Smooth muscle cell (in vitro differentiated cells): Measurements from ENCODE around the gene POLR1A. TPM values are rescaled to one million over a fixed set of nuclear protein-coding genes. Genes with fewer than 3 reads are reported as not detected.

Source experiments
- DNase-seq: peaks from one replicate; lab custom pipeline; 2025; ENCODE audit not compliant: unreplicated experiment; lab: John Stamatoyannopoulos, UW
- H2AFZ ChIP-seq: fragments of 200-600 bp; sonication (generic); 2 replicates; pipeline ENCODE4 v1.6.0; 2016; ENCODE audit warnings: antibody characterized with exemption, low read depth, mild to moderate bottlenecking
- H3F3A ChIP-seq: fragments of 200-600 bp; sonication (generic); 2 replicates; pipeline ENCODE4 v1.6.0; 2017; ENCODE audit warnings: antibody characterized with exemption, low read depth
- H3K27ac ChIP-seq: fragments of 200-600 bp; sonication (generic); 2 replicates; pipeline ENCODE4 v1.5.1; 2016; ENCODE audit warnings: low read depth, mild to moderate bottlenecking
- H3K27me3 ChIP-seq: fragments of 200-600 bp; sonication (generic); 2 replicates; pipeline ENCODE4 v1.6.1; 2016; ENCODE audit warnings: low read depth, mild to moderate bottlenecking
- H3K36me3 ChIP-seq: fragments of 200-600 bp; sonication (generic); 2 replicates; pipeline ENCODE4 v1.5.1; 2016; ENCODE audit warnings: low read depth
- H3K4me1 ChIP-seq: fragments of 200-600 bp; sonication (generic); 2 replicates; pipeline ENCODE4 v1.5.1; 2016; ENCODE audit warnings: low read depth
- H3K4me2 ChIP-seq: fragments of 200-600 bp; sonication (generic); 2 replicates; pipeline ENCODE4 v1.6.0; 2016; ENCODE audit warnings: mild to moderate bottlenecking
- H3K4me3 ChIP-seq: fragments of 200-600 bp; sonication (generic); 2 replicates; pipeline ENCODE4 v1.5.1; 2016; ENCODE audit warnings: mild to moderate bottlenecking
- H3K79me2 ChIP-seq: fragments of 200-600 bp; sonication (generic); 2 replicates; pipeline ENCODE4 v1.6.0; 2016; ENCODE audit warnings: low read depth, mild to moderate bottlenecking
- H3K9ac ChIP-seq: fragments of 200-600 bp; sonication (generic); 2 replicates; pipeline ENCODE4 v1.6.0; 2016; ENCODE audit warnings: low read depth
- H3K9me3 ChIP-seq: fragments of 200-600 bp; sonication (generic); replicated peaks from 2 replicates; pipeline ENCODE4 v1.5.1; 2016; ENCODE audit warnings: low read depth
- H4K20me1 ChIP-seq: fragments of 200-600 bp; sonication (generic); 2 replicates; pipeline ENCODE4 v1.6.0; 2016; ENCODE audit warnings: low read depth
- WGBS: methylation state at CpG from one replicate; pipeline ENCODE4 v1.1.7; 2016; ENCODE audit warnings: low lambda C conversion rate; 5-methylcytosine and 5-hydroxymethylcytosine counted together
- polyA plus RNA-seq: library from polyadenylated mRNA; unstranded; fragments of >200 nt; fragmentation: Nextera tagmentation; extraction: Ambion mirVana; gene quantifications from 2 replicates; pipeline ENCODE4 v1.2.1, GENCODE V29; 2016
- total RNA-seq: library from RNA; depleted of rRNA; stranded (reverse); fragments of >200 nt; gene quantifications from 2 replicates; pipeline ENCODE4 v1.2.3, GENCODE V29; 2014
- TF ChIP-seq, protein P1 (sequence below): fragments of 200-600 bp; sonication (generic); IDR thresholded peaks from 2 replicates; pipeline ENCODE4 v1.5.1; 2017; ENCODE audit warnings: borderline replicate concordance, mild to moderate bottlenecking, antibody characterized with exemption; ENCODE audit not compliant: insufficient read depth, poor library complexity, severe bottlenecking

The POLR1A gene
- total and polyA plus RNA-seq, 2 experiments from 2014 or later = 4.9 to 20.8 TPM

DNA sequence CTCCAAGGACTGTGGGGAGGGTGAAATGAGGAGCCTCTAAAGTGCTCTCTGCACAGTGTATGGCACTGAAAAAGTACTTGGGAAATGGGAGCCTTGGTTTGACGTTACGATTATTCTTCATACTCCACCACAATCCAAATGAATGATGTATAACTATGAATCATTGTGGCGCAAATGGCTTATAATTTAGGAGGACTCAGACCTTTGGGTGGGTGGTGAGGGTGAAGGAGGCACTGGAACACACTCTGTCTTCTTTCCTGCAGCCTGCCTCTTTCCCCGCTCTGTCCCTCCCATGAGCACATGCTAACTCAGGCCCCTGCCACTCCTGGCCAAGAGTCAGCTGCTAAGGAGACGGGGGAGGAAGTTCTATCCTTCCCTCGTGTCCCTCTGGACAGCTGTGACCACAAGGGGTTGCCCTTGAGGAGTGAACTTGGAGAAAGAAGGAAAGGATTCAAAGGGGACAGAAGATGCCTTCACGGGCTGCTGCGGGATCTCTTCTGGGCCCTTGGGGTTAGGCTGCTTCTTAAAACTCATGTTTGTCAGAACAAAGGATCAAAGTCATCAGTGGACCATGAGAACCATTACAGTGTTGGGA is 36.5 kb downstream of the POLR1A start:
- Histone ChIP-seq H3K4me2 (no peak overlapping the region), H3K4me1 (no peaks in the 10 kb centered on the region), H3K4me3 (no peak overlapping the region), H3K9ac (no peak overlapping the region), H3K27me3 (no peaks in the 10 kb centered on the region), H3K79me2 (no peaks in the 10 kb centered on the region), H3K36me3 (peaks cover 17% of the 10 kb centered on the region), H2AFZ (no peak overlapping the region), H4K20me1 (no peaks in the 10 kb centered on the region), H3K27ac (no peak overlapping the region), H3K9me3 (no peaks in the 10 kb centered on the region), H3F3A (no peaks in the 10 kb centered on the region)
- TF ChIP-seq, protein P1, sequence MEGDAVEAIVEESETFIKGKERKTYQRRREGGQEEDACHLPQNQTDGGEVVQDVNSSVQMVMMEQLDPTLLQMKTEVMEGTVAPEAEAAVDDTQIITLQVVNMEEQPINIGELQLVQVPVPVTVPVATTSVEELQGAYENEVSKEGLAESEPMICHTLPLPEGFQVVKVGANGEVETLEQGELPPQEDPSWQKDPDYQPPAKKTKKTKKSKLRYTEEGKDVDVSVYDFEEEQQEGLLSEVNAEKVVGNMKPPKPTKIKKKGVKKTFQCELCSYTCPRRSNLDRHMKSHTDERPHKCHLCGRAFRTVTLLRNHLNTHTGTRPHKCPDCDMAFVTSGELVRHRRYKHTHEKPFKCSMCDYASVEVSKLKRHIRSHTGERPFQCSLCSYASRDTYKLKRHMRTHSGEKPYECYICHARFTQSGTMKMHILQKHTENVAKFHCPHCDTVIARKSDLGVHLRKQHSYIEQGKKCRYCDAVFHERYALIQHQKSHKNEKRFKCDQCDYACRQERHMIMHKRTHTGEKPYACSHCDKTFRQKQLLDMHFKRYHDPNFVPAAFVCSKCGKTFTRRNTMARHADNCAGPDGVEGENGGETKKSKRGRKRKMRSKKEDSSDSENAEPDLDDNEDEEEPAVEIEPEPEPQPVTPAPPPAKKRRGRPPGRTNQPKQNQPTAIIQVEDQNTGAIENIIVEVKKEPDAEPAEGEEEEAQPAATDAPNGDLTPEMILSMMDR = no peak
- DNase-seq = no peak
- WGBS = 71% methylated on average over 8 of the region's 8 CpGs

DNA sequence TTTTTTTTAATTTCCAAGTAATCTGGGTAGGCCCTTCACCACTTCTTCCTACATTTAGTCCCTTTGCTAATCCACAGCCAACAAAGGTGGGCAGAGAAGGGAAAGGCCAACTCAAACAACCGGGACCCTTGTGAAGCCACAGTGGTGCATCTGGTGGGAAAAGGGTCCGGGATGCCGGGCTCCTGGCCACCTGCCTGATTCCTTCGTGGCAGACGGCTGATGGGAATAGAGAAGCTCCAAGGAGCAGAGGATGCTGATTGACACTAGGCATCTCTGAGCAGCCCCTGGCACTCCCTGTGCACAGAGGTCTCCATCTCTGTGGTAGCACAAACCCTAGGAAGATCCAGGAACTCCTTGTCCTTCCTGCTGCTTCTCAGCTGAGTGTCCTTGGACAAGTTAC is 37.0 kb downstream of the POLR1A start:
- H3K27me3 ChIP-seq = no peaks in the 10 kb centered on the region
- WGBS = 100% methylated on average over 5 of the region's 5 CpGs
- peaks cover 3% of the 10 kb centered on the region for H3K9me3 ChIP-seq
- no peaks in the 10 kb centered on the region for H3F3A ChIP-seq
- no peak overlapping the region for H3K27ac ChIP-seq
- no peak overlapping the region for H3K4me3 ChIP-seq
- no peak for DNase-seq
- H3K36me3 ChIP-seq = peaks cover 23% of the 10 kb centered on the region
- no peak overlapping the region for H2AFZ ChIP-seq
- TF ChIP-seq, protein P1 = no peak
- no peak overlapping the region for H3K9ac ChIP-seq
- H3K4me1 ChIP-seq = no peaks in the 10 kb centered on the region
- no peaks in the 10 kb centered on the region for H3K79me2 ChIP-seq
- H3K4me2 ChIP-seq = no peak overlapping the region
- no peaks in the 10 kb centered on the region for H4K20me1 ChIP-seq

DNA sequence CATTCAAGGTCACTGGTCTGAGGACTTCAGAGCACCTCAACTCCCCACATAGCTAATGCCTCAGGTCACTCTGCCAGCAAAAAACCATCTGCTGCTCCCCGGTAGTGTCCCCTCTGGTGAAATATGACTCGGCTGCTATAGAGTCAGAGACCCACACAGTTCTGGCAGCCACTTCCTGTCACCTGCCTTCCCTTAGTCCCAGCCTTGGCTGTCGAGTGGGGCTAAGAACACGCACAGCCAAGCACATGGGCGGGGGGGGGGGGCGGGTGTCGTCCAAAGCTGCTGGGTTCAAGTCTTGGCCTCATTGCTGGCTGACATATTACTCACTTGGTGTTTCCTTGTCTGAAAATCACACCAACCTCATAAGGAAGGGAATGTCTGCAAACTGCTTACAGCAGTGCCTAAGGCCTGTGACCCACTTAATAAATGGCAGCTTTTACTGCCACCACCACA is 37.5 kb downstream of the POLR1A start:
- Histone ChIP-seq H3K9ac (no peak overlapping the region), H3F3A (no peaks in the 10 kb centered on the region), H3K27me3 (no peaks in the 10 kb centered on the region), H3K79me2 (no peaks in the 10 kb centered on the region), H3K4me2 (no peak overlapping the region), H3K36me3 (peaks cover 27% of the 10 kb centered on the region), H3K9me3 (peaks cover 7% of the 10 kb centered on the region), H3K4me3 (no peak overlapping the region), H2AFZ (no peak overlapping the region), H3K27ac (no peak overlapping the region), H3K4me1 (no peaks in the 10 kb centered on the region), H4K20me1 (no peaks in the 10 kb centered on the region)
- TF ChIP-seq, protein P1 = no peak
- no peak for DNase-seq
- WGBS = 72% methylated on average over 7 of the region's 7 CpGs

DNA sequence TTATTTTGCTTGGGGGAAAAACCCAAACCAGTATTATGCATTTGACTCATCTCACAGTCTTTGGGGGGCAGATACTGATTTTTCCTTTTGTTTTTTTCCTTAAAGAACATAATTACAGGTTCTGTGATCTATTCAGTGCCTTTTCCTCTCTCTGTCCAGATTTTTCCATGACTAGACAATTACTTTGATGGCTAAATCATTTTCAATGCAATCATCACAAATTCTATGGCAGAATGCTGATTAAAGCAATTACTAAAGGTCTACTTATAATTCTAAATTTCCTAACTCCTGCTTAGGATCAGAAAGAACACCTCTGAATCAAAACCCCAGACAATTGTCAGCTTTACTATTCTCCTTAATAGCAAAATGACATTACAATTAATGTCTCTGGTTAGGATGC is 38.8 kb downstream of the POLR1A start:
- Histone ChIP-seq H3K79me2 (no peaks in the 10 kb centered on the region), H3K4me1 (no peaks in the 10 kb centered on the region), H3F3A (no peaks in the 10 kb centered on the region), H3K36me3 (peaks cover 31% of the 10 kb centered on the region), H3K4me3 (no peak overlapping the region), H2AFZ (no peak overlapping the region), H3K27ac (no peak overlapping the region), H3K9me3 (peaks cover 7% of the 10 kb centered on the region), H3K9ac (no peak overlapping the region), H4K20me1 (no peaks in the 10 kb centered on the region), H3K27me3 (no peaks in the 10 kb centered on the region), H3K4me2 (no peak overlapping the region)
- no peak for DNase-seq
- TF ChIP-seq, protein P1 = no peak
